ES-I3 (cell line): ENCODE data around the gene TNFRSF1B.

Experiments used
- H3K36me3 ChIP-seq: 2 replicates; pipeline ENCODE4 v1.6.1; 2013; ENCODE audit warnings: mild to moderate bottlenecking, low read length, control low read depth, moderate library complexity; ENCODE audit not compliant: insufficient read depth
- H3K4me1 ChIP-seq: 2 replicates; pipeline ENCODE4 v1.6.1; 2013; ENCODE audit warnings: mild to moderate bottlenecking, control low read depth, low read length; ENCODE audit not compliant: insufficient read depth
- H3K9ac ChIP-seq: 2 replicates; pipeline ENCODE4 v1.6.1; 2013; ENCODE audit warnings: low read depth, mild to moderate bottlenecking, low read length, moderate library complexity
- H3K9me3 ChIP-seq: 2 replicates; pipeline ENCODE4 v1.6.1; 2013; ENCODE audit warnings: mild to moderate bottlenecking, low read length, moderate library complexity; ENCODE audit not compliant: control insufficient read depth, insufficient read depth

Gene TNFRSF1B

GRCh38 chr1:12194666-12195216, 27.9 kb downstream of the TNFRSF1B start:
- Histone ChIP-seq H3K36me3 (no peaks in the 10 kb centered on the region), H3K9ac (no peak overlapping the region), H3K4me1 (peaks cover 6% of the 10 kb centered on the region; the same call in 1 of the 2 replicates), H3K9me3 (no peaks in the 10 kb centered on the region)

GRCh38 chr1:12195416-12195815, 28.6 kb downstream of the TNFRSF1B start:
- no peaks in the 10 kb centered on the region for H3K9me3 ChIP-seq
- no peak overlapping the region for H3K9ac ChIP-seq
- H3K36me3 ChIP-seq = no peaks in the 10 kb centered on the region
- H3K4me1 ChIP-seq = peaks cover 6% of the 10 kb centered on the region; the same call in 1 of the 2 replicates

GRCh38 chr1:12196641-12197482, 30.1 kb downstream of the TNFRSF1B start:
- H3K9ac ChIP-seq = no peak overlapping the region

GRCh38 chr1:12197483-12197880, 30.7 kb downstream of the TNFRSF1B start:
- no peaks in the 10 kb centered on the region for H3K9me3 ChIP-seq
- H3K4me1 ChIP-seq = peaks cover 6% of the 10 kb centered on the region; the same call in 1 of the 2 replicates
- H3K36me3 ChIP-seq = no peaks in the 10 kb centered on the region
- no peak overlapping the region for H3K9ac ChIP-seq

More at GRCh38 chr1:12196641-12197482, 30.1 kb downstream of the TNFRSF1B start:
- peaks cover 6% of the 10 kb centered on the region; the same call in 1 of the 2 replicates for H3K4me1 ChIP-seq
- no peaks in the 10 kb centered on the region for H3K36me3 ChIP-seq
- no peaks in the 10 kb centered on the region for H3K9me3 ChIP-seq

- H3K36me3 ChIP-seq = no peaks in the 10 kb centered on the region
- peaks cover 12% of the 10 kb centered on the region for H3K4me1 ChIP-seq
- no peaks in the 10 kb centered on the region for H3K9me3 ChIP-seq
- H3K9ac ChIP-seq = no peak overlapping the region
These were observed 33.4 kb downstream of the TNFRSF1B start for GRCh38 chr1:12200208-12200607.

GRCh38 chr1:12201352-12202189, 34.8 kb downstream of the TNFRSF1B start:
- H3K9ac ChIP-seq = no peak overlapping the region
- no peaks in the 10 kb centered on the region for H3K9me3 ChIP-seq
- peaks cover 12% of the 10 kb centered on the region for H3K4me1 ChIP-seq
- no peaks in the 10 kb centered on the region for H3K36me3 ChIP-seq

GRCh38 chr1:12202190-12202497, 35.4 kb downstream of the TNFRSF1B start:
- peaks cover 12% of the 10 kb centered on the region for H3K4me1 ChIP-seq
- no peaks in the 10 kb centered on the region for H3K9me3 ChIP-seq
- H3K36me3 ChIP-seq = no peaks in the 10 kb centered on the region
- no peak overlapping the region for H3K9ac ChIP-seq

DNA sequence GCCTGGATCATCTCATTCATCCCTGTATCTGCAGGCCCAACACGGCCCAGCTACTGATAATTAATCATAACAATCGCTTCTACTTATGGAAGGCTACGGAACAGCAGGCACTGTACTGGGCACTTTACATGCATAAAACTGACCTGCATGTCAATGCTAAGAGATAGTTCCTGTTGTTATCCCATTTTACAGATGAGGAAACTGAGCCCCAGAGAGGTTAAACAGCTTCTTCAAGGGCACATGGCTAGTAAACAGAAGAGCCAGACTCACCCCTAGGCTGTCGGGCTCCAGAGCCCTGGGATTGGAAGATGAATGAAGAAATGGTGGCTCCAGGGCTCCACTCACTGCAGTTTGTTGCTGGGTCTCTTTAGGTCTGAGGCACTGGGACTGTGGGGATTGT, 35.8 kb downstream of the TNFRSF1B start:
- Histone ChIP-seq H3K36me3 (no peaks in the 10 kb centered on the region), H3K4me1 (peaks cover 12% of the 10 kb centered on the region), H3K9me3 (no peaks in the 10 kb centered on the region)

DNA sequence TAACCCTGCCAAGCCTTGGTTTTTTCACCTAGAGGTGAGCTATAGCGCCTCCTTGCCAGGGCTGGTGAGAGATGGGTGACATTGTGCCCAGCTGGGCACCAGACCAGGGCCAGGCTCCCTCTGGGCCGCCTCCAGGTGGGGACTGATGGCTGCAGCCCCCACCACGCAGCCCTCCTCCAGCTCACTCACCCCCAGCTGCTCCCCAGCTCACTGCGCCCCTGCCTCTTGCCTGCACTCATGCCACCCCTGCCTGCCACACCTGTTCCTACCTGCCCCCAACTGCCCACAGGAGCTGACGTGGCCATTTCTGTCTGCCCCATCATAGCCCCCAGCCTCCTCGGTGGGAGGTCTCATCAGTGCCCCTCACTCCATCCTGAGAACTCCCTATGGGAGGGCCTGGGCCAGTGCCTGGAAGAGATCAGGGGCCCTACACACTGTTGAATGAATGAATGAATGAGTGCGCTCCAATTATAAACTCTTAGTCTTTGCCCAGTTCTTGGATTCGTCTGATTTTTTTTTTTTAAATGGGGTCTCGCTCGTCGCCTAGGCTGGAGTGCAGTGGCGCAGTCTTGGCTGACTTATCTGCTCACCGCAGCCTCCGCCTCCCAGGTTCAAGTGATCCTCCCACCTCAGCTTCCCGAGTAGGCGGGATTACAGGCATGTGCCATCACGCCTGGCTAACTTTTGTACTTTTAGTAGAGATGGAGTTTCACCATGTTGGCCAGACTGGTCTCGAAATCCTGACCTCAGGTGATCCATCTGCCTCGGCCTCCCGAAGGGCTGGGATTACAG, 36.6 kb downstream of the TNFRSF1B start:
- H3K9me3 ChIP-seq = no peaks in the 10 kb centered on the region

More for the DNA sequence above, 35.8 kb downstream of the TNFRSF1B start:
- H3K9ac ChIP-seq = no peak overlapping the region

DNA sequence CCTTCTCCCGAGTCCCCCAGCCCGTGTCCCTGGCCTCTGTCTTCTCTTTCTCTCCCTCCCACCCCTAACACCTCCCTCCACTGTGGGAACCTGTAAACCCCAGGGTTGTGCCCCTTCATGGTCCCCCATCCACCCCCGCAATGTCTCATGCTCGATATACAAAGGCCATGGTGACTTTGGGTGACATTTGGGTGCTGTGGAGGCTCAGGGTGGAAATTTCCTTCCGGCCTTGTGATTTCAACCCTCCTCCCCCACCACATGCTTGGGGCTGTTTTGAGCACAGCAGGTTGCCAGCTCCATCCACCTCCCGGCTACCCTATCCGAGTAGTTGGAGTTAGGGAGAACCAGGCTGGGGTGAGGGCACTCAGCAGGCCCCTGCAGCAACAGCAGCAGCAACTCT, 37.3 kb downstream of the TNFRSF1B start:
- H3K9ac ChIP-seq = no peak overlapping the region
- H3K4me1 ChIP-seq = peaks cover 13% of the 10 kb centered on the region; the same call in 1 of the 2 replicates
- no peaks in the 10 kb centered on the region for H3K9me3 ChIP-seq
- no peaks in the 10 kb centered on the region for H3K36me3 ChIP-seq

More for the DNA sequence above, 36.6 kb downstream of the TNFRSF1B start:
- Histone ChIP-seq H3K4me1 (peaks cover 17% of the 10 kb centered on the region), H3K36me3 (no peaks in the 10 kb centered on the region), H3K9ac (no peak overlapping the region)

- Histone ChIP-seq H3K9ac (no peak overlapping the region), H3K4me1 (peaks cover 12% of the 10 kb centered on the region; the same call in 1 of the 2 replicates), H3K36me3 (no peaks in the 10 kb centered on the region), H3K9me3 (no peaks in the 10 kb centered on the region)
These were observed 38.2 kb downstream of the TNFRSF1B start for GRCh38 chr1:12204754-12205658.

GRCh38 chr1:12206238-12206637, 39.4 kb downstream of the TNFRSF1B start:
- H3K9ac ChIP-seq = no peak overlapping the region
- H3K4me1 ChIP-seq = peaks cover 12% of the 10 kb centered on the region; the same call in 1 of the 2 replicates
- H3K36me3 ChIP-seq = no peaks in the 10 kb centered on the region
- no peaks in the 10 kb centered on the region for H3K9me3 ChIP-seq

GRCh38 chr1:12206792-12207424, 40.1 kb downstream of the TNFRSF1B start:
- Histone ChIP-seq H3K36me3 (no peaks in the 10 kb centered on the region), H3K9me3 (no peaks in the 10 kb centered on the region), H3K9ac (no peak overlapping the region), H3K4me1 (peaks cover 12% of the 10 kb centered on the region; the same call in 1 of the 2 replicates)
